ENCODE results near the gene CLPSL2. TPM values are rescaled to one million over a fixed set of nuclear protein-coding genes. Genes with fewer than 3 reads are reported as not detected.
A peak's percentile ranks its signal among the peaks of the same experiment; 100 is the strongest.

Gene CLPSL2
- total RNA-seq, 2 donors from 2014 or later, result not detected

- DNase-seq, result no peak
- intact Hi-C loops (cut with DNase I), result no loop called here
- no peak for ATAC-seq
Measured at GRCh38 chr6:35739645-35740524, 36.5 kb upstream of the CLPSL2 start.

- DNase-seq (no peak), ATAC-seq (no peak)
- intact Hi-C loops (cut with DNase I), result no loop called here
Measured at GRCh38 chr6:35742842-35743241, 33.6 kb upstream of the CLPSL2 start.

DNA sequence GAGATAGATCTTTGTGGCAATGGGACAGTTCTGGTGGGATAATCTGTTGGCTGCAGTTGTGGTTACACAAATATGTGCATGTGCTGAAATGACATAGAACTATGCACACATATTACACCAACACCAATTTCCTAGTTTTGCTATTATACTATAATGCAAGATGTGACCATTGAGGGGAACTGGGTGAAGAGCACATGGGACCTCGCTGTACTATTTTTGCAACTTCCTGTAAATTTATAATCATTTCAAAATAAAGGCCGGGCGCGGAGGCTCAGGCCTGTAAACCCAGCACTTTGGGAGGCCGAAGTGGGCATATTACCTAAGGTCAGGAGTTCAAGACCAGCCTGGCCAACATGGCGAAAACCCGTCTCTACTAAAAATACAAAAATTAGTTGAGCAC, 30.9 kb upstream of the CLPSL2 start:
- DNase-seq (no peak), ATAC-seq (no peak)
- intact Hi-C loops (cut with DNase I), result no loop called here

DNA sequence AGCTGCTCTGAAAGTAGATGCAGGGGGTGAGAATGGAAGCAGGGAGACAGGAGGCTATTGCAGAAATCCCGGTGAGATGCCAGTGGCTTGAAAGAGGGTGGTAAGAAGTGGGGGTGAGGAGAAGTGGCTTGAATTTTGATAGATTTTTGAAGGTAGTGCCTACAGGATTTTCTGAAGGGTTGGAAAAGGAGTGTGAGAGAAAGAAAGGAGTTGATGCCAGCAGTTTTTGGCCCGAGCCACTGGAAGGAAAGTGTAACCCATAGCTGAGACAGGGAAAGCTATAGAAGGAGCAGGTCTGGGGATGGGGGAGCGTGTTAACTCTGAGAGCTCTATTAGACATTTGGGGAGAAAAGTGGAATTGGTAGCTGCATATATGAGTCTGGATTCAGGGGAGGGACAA, 29.9 kb upstream of the CLPSL2 start:
- DNase-seq, result no peak

GRCh38 chr6:35747877-35748276, 28.5 kb upstream of the CLPSL2 start:
- intact Hi-C loops (cut with DNase I), result no loop called here
- ATAC-seq (no peak), DNase-seq (no peak)

More for the DNA sequence above, 29.9 kb upstream of the CLPSL2 start:
- intact Hi-C loops (cut with DNase I), result no loop called here
- ATAC-seq, result no peak

DNA sequence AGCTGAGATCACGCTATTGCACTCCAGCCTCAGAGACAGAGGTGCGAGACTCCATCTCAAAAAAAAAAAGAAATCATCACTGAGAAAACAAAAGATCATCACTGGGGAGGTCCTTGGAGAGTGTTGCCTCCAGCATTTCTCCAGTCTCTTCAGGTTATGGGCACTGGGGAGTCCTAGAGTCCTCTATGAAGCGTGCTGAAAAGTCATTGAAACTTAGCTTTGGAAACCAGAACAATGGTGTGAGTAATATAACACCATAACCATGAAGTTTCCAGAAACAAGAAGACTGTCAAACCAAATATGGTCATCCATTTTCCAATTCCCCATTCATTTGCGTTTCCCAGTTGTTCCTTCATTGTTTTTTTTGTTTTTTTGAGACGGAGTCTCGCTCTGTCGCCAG, 25.8 kb upstream of the CLPSL2 start:
- intact Hi-C loops (cut with DNase I), result no loop called here
- ATAC-seq, result no peak
- DNase-seq, result no peak

GRCh38 chr6:35751594-35751993, 24.8 kb upstream of the CLPSL2 start:
- intact Hi-C loops (cut with DNase I), result no loop called here
- ATAC-seq (no peak), DNase-seq (no peak)

DNA sequence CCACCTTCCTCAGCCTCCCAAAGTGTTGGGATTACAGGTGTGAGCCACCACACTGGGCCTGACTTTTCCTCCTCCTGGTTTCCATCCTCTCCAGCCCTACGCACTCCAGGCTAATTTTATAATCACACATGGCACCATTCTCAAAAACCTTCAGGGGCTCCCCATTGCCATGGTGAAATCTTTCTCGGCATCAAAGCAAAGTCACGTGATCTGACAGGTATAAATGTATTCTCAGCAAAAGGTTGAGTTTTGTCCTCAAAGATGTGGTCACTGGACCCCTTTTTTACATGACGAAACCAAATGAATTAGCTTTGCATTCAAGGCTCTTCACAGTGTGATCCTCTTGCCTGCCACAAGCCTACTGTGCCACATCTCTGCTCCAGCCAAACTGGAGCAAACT, 24.1 kb upstream of the CLPSL2 start:
- ATAC-seq (no peak), DNase-seq (no peak)
- intact Hi-C loops (cut with DNase I), result no loop called here

GRCh38 chr6:35754452-35755277, 21.7 kb upstream of the CLPSL2 start:
- ATAC-seq (peak in 1 of 2 donors; percentile 25), DNase-seq (no peak)
- intact Hi-C loops (cut with DNase I), result no loop called here

DNA sequence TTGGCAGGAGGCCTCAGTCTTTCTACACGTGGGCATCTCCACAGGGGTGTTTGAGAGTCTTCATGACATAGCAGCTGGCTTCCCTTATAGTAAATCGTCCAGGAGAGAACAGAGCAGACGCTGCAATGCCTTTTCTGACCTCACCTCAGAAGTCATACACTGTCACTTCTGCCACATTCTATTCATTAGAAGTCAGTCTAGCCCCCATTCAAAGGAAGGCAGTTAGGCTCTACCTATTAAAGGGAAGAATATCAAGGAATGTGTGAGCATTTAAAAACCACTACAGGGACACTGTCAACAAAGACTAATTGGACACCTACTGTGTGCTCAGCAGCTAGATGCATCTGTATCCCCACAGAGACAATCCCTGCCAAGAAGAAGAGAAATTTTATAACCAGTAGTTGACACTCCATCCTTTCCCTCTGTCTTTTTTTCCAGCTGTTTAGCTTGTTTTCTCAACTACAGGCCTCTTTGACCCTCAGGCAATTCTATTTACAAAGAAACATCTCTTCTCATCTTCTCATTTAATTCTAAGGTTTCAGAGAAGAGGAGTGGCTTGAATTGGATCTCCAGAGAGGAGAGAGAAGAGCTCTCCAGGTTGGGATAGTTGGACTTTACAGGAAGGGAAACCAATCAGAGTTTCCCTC, 21.0 kb upstream of the CLPSL2 start:
- DNase-seq (no peak), ATAC-seq (no peak)
- intact Hi-C loops (cut with DNase I), result no loop called here

- DNase-seq, result no peak
- ATAC-seq, result no peak
Measured at GRCh38 chr6:35757456-35758123, 18.8 kb upstream of the CLPSL2 start.

GRCh38 chr6:35759426-35759825, 17.0 kb upstream of the CLPSL2 start:
- intact Hi-C loops (cut with DNase I), result no loop called here
- DNase-seq (no peak), ATAC-seq (no peak)

More at GRCh38 chr6:35757456-35758123, 18.8 kb upstream of the CLPSL2 start:
- intact Hi-C loops (cut with DNase I), result no loop called here

- ATAC-seq (no peak), DNase-seq (no peak)
- intact Hi-C loops (cut with DNase I), result no loop called here
Measured at GRCh38 chr6:35765739-35766138, 10.7 kb upstream of the CLPSL2 start.

GRCh38 chr6:35769211-35769610, 7.2 kb upstream of the CLPSL2 start:
- intact Hi-C loops (cut with DNase I), result no loop called here
- ATAC-seq (no peak), DNase-seq (no peak)

GRCh38 chr6:35771343-35771627, 5.1 kb upstream of the CLPSL2 start:
- DNase-seq (no peak), ATAC-seq (no peak)
- intact Hi-C loops (cut with DNase I), result no loop called here

DNA sequence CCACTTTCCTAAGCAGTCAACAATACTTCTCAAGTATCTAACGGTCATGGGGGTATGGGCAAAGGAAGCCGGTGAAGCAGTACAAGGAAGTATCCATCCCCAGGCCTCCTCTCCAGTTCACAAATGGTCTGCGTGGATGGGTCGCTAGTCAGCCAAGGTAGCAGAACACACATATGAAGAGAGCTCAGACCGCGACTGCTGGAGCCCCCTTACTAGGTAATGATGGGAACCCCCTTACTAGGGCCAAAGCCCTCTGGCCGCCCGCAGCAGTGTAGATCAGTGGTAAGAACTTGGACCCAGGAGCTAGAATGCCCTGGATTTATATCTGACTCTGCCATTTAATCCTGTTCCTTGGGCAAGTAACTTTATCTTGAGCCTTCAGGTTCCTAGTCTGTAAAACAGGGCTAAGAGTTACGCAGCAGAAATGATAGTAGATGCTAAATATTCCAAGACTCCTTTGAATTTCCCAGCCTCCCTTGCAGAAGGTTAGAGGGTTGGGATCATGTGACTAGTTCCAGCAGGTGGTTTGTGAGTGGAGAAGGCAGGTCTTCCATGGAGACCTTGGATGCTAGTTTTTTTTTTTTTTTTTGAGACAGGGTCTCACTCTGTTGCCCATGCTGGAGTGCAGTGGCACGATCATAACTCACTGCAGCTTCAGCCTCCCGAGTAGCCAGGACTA, 2.1 kb upstream of the CLPSL2 start:
- DNase-seq (no peak), ATAC-seq (no peak)
- intact Hi-C loops (cut with DNase I), result no loop called here

DNA sequence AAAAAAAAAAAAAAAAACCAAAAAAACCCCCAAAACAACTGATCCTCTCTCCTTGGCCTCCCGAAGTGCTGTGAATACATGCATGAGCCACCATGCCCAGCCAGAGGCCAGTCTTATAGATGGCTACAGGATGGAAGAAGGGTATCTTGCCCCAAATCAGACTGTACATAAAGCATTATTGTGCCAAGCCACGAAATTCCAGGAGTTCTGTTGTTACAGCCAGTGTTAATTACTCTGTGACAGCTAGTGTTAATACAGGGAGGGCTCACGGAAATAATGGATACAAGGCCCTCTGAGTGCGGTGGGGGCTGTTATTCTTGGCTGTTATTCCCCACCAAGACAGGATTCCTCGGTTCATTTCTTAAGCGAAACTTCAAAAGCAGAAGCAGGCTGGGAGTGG, 1.4 kb upstream of the CLPSL2 start:
- ATAC-seq (no peak), DNase-seq (no peak)
- intact Hi-C loops (cut with DNase I), result no loop called here

- DNase-seq (no peak), ATAC-seq (no peak)
- intact Hi-C loops (cut with DNase I), result no loop called here
Measured at GRCh38 chr6:35777356-35778102, 1.1 kb downstream of the CLPSL2 start.
